ENCODE measurements around the gene HPSE2.

DNA sequence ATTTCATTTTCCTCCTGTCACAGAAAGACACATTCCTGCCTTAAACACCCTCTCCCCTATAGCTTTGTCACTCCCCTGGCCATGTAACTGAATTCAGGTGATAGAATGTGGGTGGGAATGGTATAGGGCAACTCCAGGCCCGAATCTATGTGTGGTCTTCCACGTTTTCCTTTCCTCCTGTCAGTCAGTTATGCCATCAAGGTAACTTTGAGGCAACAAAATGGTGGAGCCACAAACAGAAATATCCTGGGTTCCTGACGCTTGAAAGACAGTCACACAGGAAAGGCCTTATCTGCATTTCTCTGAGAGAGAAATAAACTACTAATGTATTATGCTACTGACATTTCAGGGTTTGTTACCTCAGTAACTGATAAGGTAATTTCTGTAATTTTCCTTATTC, 326.8 kb downstream of the HPSE2 start:
- no peak for TF ChIP-seq POLR2A (IDR thresholded peaks at IDR 0.05; ENCODE audit: low read depth, low read length)
- no peak for TF ChIP-seq TAF1 (IDR thresholded peaks at IDR 0.05; ENCODE audit: low read depth, low read length)

Measured in GM12891 (cell line).